SK-N-SH (cell line): ENCODE results near the gene MON1A. TPM values are rescaled to one million over a fixed set of nuclear protein-coding genes. Genes with fewer than 3 reads are reported as not detected.

Source experiments
- CTCF ChIA-PET: fragments of 300-600, 350-600 bp; formaldehyde crosslinking; extraction: SDS; loops from one replicate; lab custom pipeline; 2021; lab: Yijun Ruan, JAX
- POLR2A ChIA-PET: fragments of 350-600 bp; sonication (Branson Sonifier 250); formaldehyde crosslinking; extraction: SDS; loops from one replicate; lab custom pipeline; 2020; ENCODE audit warnings: antibody characterized with exemption, inconsistent platforms; lab: Yijun Ruan, JAX
- DNase-seq: peaks from one replicate; pipeline ENCODE4 v3.0.0; 2012
- H2AFZ ChIP-seq: fragments of 200-600 bp; sonication (generic); 2 replicates; pipeline ENCODE4 v1.8.1; 2016; ENCODE audit warnings: antibody characterized with exemption, mild to moderate bottlenecking, low read depth
- H3F3A ChIP-seq: fragments of 200-600 bp; sonication (generic); replicated peaks from 2 replicates; pipeline ENCODE3; 2016; ENCODE audit warnings: antibody characterized with exemption, mild to moderate bottlenecking; ENCODE audit not compliant: insufficient read depth
- H3K27ac ChIP-seq, 2 experiments: fragments of 200-500 bp in 1 of 2; fragments of 200-600 bp in 1 of 2; sonication (Bioruptor generic) in 1 of 2; sonication (generic), shearing (Covaris generic) in 1 of 2; 2 replicates each; pipeline versions ENCODE4 v1.5.1 to v1.6.1; 2014 to 2016; ENCODE audit warnings: low read depth in 2 of 2, inconsistent platforms in 1 of 2, low read length in 1 of 2, mild to moderate bottlenecking in 1 of 2, mixed read lengths in 1 of 2
- H3K27me3 ChIP-seq: fragments of 200-600 bp; sonication (generic), shearing (Covaris generic); 2 replicates; pipeline ENCODE4 v1.6.1; 2016; ENCODE audit warnings: mixed run types; ENCODE audit not compliant: insufficient read depth
- H3K36me3 ChIP-seq, 2 experiments: fragments of 200-500 bp in 1 of 2; fragments of 200-600 bp in 1 of 2; sonication (Bioruptor generic) in 1 of 2; sonication (generic) in 1 of 2; replicated peaks in 1 of 2; 2 replicates each; pipeline versions ENCODE3 to v1.5.1; 2014 to 2016; ENCODE audit warnings: low read length in 1 of 2, mild to moderate bottlenecking in 1 of 2; ENCODE audit not compliant: insufficient read depth in 2 of 2, control insufficient read depth in 1 of 2
- H3K4me1 ChIP-seq, 2 experiments: fragments of 200-500 bp in 1 of 2; fragments of 200-600 bp in 1 of 2; sonication (Bioruptor generic) in 1 of 2; sonication (generic), shearing (Covaris generic) in 1 of 2; 2 replicates each; pipeline versions ENCODE4 v1.5.1 to v1.6.1; 2014 to 2016; ENCODE audit warnings: low read depth in 1 of 2, low read length in 1 of 2, mixed run types in 1 of 2; ENCODE audit not compliant: insufficient read depth in 2 of 2, control insufficient read depth in 1 of 2
- H3K4me2 ChIP-seq: fragments of 200-600 bp; sonication (generic), shearing (Covaris generic); 2 replicates; pipeline ENCODE4 v1.6.1; 2017; ENCODE audit warnings: mixed run types
- H3K4me3 ChIP-seq, 2 experiments: fragments of 200-500 bp in 1 of 2; fragments of 200-600 bp in 1 of 2; sonication (Bioruptor generic) in 1 of 2; sonication (generic), shearing (Covaris generic) in 1 of 2; 2 replicates each; pipeline versions ENCODE4 v1.5.1 to v1.8.1; 2014 to 2016; ENCODE audit warnings: low read depth in 2 of 2, inconsistent platforms in 1 of 2, low read length in 1 of 2, mild to moderate bottlenecking in 1 of 2, mixed read lengths in 1 of 2, moderate library complexity in 1 of 2
- H3K79me2 ChIP-seq: fragments of 200-600 bp; sonication (generic); 2 replicates; pipeline ENCODE4 v1.8.1; 2017; ENCODE audit warnings: mild to moderate bottlenecking; ENCODE audit not compliant: insufficient read depth
- H3K9ac ChIP-seq: fragments of 200-600 bp; sonication (generic); 2 replicates; pipeline ENCODE4 v1.6.1; 2017; ENCODE audit warnings: mixed run types
- H3K9me2 ChIP-seq: fragments of 200-600 bp; sonication (generic); 2 replicates; pipeline ENCODE4 v1.6.1; 2017; ENCODE audit warnings: mixed run types
- H3K9me3 ChIP-seq: fragments of 200-600 bp; sonication (generic); 2 replicates; pipeline ENCODE4 v1.6.1; 2017; ENCODE audit warnings: mixed run types, mild to moderate bottlenecking, moderate library complexity
- H4K20me1 ChIP-seq: fragments of 200-600 bp; sonication (generic); 2 replicates; pipeline ENCODE4 v1.6.1; 2017; ENCODE audit warnings: mild to moderate bottlenecking, mixed run types; ENCODE audit not compliant: insufficient read depth
- CHD2 ChIP-seq: fragments of 150-350 bp; IDR thresholded peaks from 2 replicates; pipeline ENCODE4 v1.6.1; 2018; ENCODE audit warnings: low read length; ENCODE audit not compliant: partially characterized antibody
- ELF1 ChIP-seq: IDR thresholded peaks from 2 replicates; pipeline ENCODE4 v1.4.0; 2012
- EP300 ChIP-seq, 2 experiments: IDR thresholded peaks; 2 replicates each; pipeline versions ENCODE4 v1.4.0 to v1.6.1; 2012; ENCODE audit warnings: borderline replicate concordance in 1 of 2, low read depth in 1 of 2, low read length in 1 of 2
- EZH2phosphoT487 ChIP-seq: fragments of 200-600 bp; sonication (generic); IDR thresholded peaks from 2 replicates; pipeline ENCODE4 v1.6.1; 2017; ENCODE audit warnings: low read depth, mixed run types, mild to moderate bottlenecking, antibody characterized with exemption, moderate library complexity, borderline replicate concordance
- FOXJ3 ChIP-seq: sonication (generic); formaldehyde crosslinking; IDR thresholded peaks from 2 replicates; pipeline ENCODE4 v1.5.1; 2020; ENCODE audit warnings: mild to moderate bottlenecking, missing genetic modification reagents
- GABPA ChIP-seq: IDR thresholded peaks from 2 replicates; pipeline ENCODE4 v1.4.0; 2012; ENCODE audit warnings: low read depth, mild to moderate bottlenecking
- JUND ChIP-seq: IDR thresholded peaks from 2 replicates; pipeline ENCODE4 v1.4.0; 2012
- MAX ChIP-seq: IDR thresholded peaks from 2 replicates; pipeline ENCODE4 v1.4.0; 2012; ENCODE audit warnings: low read depth
- MEF2A ChIP-seq: IDR thresholded peaks from 2 replicates; pipeline ENCODE4 v1.4.0; 2012; ENCODE audit warnings: low read depth, borderline replicate concordance
- MXI1 ChIP-seq: IDR thresholded peaks from 2 replicates; pipeline ENCODE4 v1.6.1; 2012; ENCODE audit warnings: mild to moderate bottlenecking, low read depth, low read length, improper control_type of control experiment
- NRF1 ChIP-seq: IDR thresholded peaks from 2 replicates; pipeline ENCODE4 v1.6.1; 2012; ENCODE audit warnings: low read depth, mild to moderate bottlenecking, low read length
- POLR2AphosphoS5 ChIP-seq: IDR thresholded peaks from 2 replicates; pipeline ENCODE4 v1.6.1; 2012; ENCODE audit warnings: low read depth, low read length
- RAD21 ChIP-seq: IDR thresholded peaks from 2 replicates; pipeline ENCODE4 v1.6.1; 2012; ENCODE audit warnings: mild to moderate bottlenecking, low read length
- SIN3A ChIP-seq: IDR thresholded peaks from 2 replicates; pipeline ENCODE4 v1.6.1; 2012; ENCODE audit warnings: low read depth, mild to moderate bottlenecking, low read length, moderate library complexity, borderline replicate concordance
- SMC3 ChIP-seq: IDR thresholded peaks from 2 replicates; pipeline ENCODE4 v1.6.1; 2012; ENCODE audit warnings: low read depth, low read length, improper control_type of control experiment
- TAF1 ChIP-seq: IDR thresholded peaks from 2 replicates; pipeline ENCODE4 v1.6.1; 2012; ENCODE audit warnings: low read depth, mild to moderate bottlenecking, low read length, moderate library complexity, borderline replicate concordance
- TCF12 ChIP-seq: IDR thresholded peaks from 2 replicates; pipeline ENCODE4 v1.4.0; 2012
- USF1 ChIP-seq: IDR thresholded peaks from 2 replicates; pipeline ENCODE4 v1.4.0; 2012; ENCODE audit warnings: low read depth, borderline replicate concordance
- YY1 ChIP-seq: IDR thresholded peaks from 2 replicates; pipeline ENCODE4 v1.4.0; 2012; ENCODE audit warnings: low read depth, mild to moderate bottlenecking
- WGBS: methylation state at CpG from one replicate; pipeline ENCODE4 v1.1.6; 2017; ENCODE audit warnings: low lambda C conversion rate; 5-methylcytosine and 5-hydroxymethylcytosine counted together
- polyA plus RNA-seq, 3 experiments: library from polyadenylated mRNA; depleted of rRNA; stranded (reverse); fragments of >200 nt; gene quantifications; 2 replicates each; pipeline ENCODE4 v1.2.3, GENCODE V29; 2012

The MON1A gene
- polyA plus RNA-seq, 1 of the 3 experiments (the other 2 are of a cell fraction): 12.0 TPM

- Histone ChIP-seq H3K4me3 (peak within 1 kb of the TSS; percentile 71 to 100), H3K27me3 (no peaks in the 10 kb centered on the region), H3K9ac (peak within 1 kb of the TSS; percentile 94), H3K4me1 (no peaks in the 10 kb centered on the region; a peak in 1 of 4 replicates), H3K36me3 (peaks cover 0 to 13% of the 10 kb centered on the region in 2 experiments), H3F3A (peaks cover 19% of the 10 kb centered on the region), H3K9me3 (no peaks in the 10 kb centered on the region), H3K9me2 (no peaks in the 10 kb centered on the region), H3K79me2 (peaks cover 47% of the 10 kb centered on the region), H3K27ac (peak within 1 kb of the TSS; percentile 94 to 96), H4K20me1 (peaks cover 44% of the 10 kb centered on the region), H2AFZ (peak within 1 kb of the TSS; percentile 88), H3K4me2 (peak within 1 kb of the TSS; percentile 85)
- TF ChIP-seq FOXJ3 (CRISPR knock-in tag) (0 out of 2 replicates have a peak, but pooled peaks have one; percentile 33), RAD21 (no peak), ELF1 (peak; percentile 73), EZH2phosphoT487 (no peak), EP300 (IDR thresholded peaks at IDR 0.05; ENCODE audit: borderline replicate concordance in 1 of 2, low read depth in 1 of 2, low read length in 1 of 2) (no peak), TCF12 (no peak), NRF1 (peak; percentile 52), MAX (peak; percentile 82), JUND (no peak), USF1 (peak; percentile 83), CHD2 (peak; percentile 88), TAF1 (peak; percentile 62), GABPA (peak; percentile 88), POLR2AphosphoS5 (peak; percentile 88), SIN3A (peak; percentile 88; the same call in 1 of the 2 replicates), MXI1 (peak; percentile 92), SMC3 (no peak), MEF2A (no peak), YY1 (0 out of 2 replicates have a peak, but pooled peaks have one; percentile 17)
- CTCF ChIA-PET: interaction anchor here (0.9 to 3.0 kb wide), 7 partner anchors 9 to 138 kb away, joined by 3 to 12 read pairs (median 5); partner anchors contain the start of genes INKA1 and MON1A
- POLR2A ChIA-PET: interaction anchor here (0.6 to 2.4 kb wide), 19 partner anchors 8 to 470 kb away, joined by 3 to 32 read pairs (median 4); partner anchors contain the start of genes DAG1, GNAI2, INKA1 and IP6K1
- WGBS: under 1% methylated on average over 30 of the region's 74 CpGs
- peak; percentile 97 for DNase-seq
These were observed 10.5 kb upstream of the MON1A start, which contains the start of gene RBM6 for GRCh38 chr3:49939858-49940666. TSS of gene RBM6 (plus strand) at chr3:49940150. CDS start at chr3:49962642, 22,492 bp downstream.
